ENCODE data around the gene ADAM12.

DNA sequence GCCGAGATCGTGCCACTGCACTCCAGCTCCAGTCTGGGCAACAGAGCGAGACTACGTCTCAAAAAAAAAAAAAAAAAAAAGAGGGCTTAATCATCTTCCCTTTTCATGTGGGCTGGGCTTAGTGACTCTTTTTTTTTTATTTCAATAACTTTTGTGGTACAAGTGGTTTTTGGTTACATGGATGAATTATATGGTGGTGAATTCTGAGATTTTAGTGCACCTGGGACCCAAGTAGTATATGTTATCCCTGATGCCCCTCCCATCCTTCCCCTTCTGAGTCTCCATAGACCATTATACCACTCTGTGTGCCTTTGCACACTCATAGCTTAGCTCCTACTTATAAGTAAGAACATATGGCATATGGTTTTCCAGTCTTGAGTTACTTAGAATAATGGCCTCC lies 4.8 kb upstream of the ADAM12 start:
- TF ChIP-seq, protein P1, sequence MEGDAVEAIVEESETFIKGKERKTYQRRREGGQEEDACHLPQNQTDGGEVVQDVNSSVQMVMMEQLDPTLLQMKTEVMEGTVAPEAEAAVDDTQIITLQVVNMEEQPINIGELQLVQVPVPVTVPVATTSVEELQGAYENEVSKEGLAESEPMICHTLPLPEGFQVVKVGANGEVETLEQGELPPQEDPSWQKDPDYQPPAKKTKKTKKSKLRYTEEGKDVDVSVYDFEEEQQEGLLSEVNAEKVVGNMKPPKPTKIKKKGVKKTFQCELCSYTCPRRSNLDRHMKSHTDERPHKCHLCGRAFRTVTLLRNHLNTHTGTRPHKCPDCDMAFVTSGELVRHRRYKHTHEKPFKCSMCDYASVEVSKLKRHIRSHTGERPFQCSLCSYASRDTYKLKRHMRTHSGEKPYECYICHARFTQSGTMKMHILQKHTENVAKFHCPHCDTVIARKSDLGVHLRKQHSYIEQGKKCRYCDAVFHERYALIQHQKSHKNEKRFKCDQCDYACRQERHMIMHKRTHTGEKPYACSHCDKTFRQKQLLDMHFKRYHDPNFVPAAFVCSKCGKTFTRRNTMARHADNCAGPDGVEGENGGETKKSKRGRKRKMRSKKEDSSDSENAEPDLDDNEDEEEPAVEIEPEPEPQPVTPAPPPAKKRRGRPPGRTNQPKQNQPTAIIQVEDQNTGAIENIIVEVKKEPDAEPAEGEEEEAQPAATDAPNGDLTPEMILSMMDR (IDR thresholded peaks at IDR 0.05): no peak
- TF ChIP-seq EZH2phosphoT487 (IDR thresholded peaks at IDR 0.05): no peak
